Measurements from ENCODE around the gene SIT1.

Gene SIT1, protein sequence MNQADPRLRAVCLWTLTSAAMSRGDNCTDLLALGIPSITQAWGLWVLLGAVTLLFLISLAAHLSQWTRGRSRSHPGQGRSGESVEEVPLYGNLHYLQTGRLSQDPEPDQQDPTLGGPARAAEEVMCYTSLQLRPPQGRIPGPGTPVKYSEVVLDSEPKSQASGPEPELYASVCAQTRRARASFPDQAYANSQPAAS

DNA sequence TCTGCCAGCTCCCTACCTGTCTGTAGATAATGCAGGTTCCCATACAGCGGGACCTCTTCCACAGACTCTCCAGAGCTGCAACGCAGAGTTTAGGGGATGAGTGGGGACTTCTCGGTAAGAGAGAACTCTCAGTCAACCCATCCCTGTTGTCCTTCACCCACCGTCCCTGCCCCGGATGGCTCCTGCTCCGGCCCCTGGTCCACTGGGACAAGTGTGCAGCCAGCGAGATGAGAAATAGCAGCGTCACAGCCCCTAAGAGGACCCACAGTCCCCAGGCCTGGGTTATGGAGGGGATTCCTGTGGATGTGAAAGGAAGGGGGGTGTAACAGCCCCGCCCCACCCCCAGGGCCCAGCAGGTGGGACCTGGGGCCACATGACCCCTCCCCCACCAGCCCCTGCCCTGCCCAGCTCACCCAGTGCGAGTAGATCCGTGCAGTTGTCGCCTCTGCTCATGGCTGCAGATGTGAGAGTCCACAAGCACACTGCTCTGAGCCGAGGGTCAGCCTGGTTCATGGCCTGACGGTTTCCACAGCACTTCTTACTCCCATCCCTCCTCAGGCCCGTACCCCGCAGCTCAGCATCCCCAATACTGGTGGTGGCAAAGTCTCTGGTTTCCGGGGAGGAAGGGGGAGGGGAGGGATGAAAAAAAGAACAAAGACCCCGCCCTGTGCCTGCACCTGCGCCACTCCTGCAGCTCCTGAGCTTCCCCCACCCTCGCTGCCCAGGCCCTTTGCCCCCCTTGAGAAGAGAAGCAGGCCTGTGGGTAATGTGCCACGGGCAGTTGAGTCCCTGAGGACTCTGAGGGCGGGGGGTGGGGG lies at the start of gene SIT1:
Gene SIT1 (minus strand): TSS at position 591 of the 818 bp plus-strand sequence. CDS start 78 bp downstream, at position 513.
- DNase-seq (ENCODE audit: low read depth in 2 of 2) = no peak

DNA sequence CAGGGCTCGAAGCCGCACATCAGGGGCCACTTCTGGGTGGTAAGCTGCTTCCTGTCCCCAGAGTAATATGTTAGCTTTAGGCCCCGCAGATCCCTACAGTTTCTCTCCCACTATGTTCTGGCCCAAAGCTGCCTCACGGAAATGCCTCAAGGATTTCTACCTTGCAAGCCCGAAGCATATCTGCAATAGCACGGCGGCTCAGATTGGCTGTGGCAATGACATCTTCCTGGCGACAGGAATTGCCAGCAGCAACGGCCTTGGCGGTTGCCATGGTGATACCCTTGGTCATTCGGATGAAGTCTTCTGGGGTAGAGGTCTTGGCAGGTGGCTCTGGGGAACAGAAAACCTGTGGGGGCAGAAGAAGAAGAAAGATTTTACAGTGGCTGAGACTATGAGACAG lies 49.3 kb upstream of the SIT1 start:
- no peak for DNase-seq (ENCODE audit: low read depth in 2 of 2)

DNA sequence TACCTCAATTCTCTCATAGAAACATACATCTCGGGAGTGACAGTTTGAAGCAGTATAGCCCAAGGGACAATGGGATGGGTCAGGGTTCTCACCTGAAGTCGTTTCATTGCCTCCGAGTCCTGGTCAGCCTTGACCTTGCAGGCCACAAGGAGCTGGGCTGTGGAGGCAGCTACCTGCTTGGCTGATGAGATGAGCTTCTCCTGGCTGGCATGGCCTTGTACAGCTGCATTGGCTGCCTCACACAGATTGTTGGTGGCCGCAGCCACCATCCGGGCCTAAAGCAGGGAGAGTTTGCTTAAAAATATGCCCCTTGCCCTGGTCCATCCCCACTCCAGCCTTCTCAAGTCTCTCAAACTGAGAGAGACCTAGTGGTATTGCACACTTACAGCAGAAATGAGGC lies 47.5 kb upstream of the SIT1 start:
- no peak for DNase-seq (ENCODE audit: low read depth in 2 of 2)

DNA sequence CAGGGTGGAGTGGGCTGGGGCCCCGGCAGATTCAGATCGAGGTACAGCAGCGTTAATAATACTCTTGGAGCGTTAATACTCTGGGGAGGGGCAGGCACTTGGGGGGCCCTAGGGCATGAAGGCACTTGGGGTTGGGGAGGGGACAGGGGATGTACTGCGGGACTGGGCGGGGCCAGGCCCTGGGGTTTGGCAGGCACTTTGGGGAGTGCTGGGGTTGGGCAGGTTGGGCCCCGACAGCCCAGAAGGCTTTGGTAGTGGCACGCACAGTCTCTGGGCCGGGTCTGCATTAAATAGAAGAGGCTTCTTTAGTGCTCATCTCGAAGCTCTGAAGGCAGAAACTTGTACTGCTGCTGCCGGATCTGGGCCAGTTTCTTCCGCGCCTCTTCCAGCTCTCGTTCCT lies 46.8 kb upstream of the SIT1 start:
- DNase-seq (ENCODE audit: low read depth in 2 of 2) = no peak

DNA sequence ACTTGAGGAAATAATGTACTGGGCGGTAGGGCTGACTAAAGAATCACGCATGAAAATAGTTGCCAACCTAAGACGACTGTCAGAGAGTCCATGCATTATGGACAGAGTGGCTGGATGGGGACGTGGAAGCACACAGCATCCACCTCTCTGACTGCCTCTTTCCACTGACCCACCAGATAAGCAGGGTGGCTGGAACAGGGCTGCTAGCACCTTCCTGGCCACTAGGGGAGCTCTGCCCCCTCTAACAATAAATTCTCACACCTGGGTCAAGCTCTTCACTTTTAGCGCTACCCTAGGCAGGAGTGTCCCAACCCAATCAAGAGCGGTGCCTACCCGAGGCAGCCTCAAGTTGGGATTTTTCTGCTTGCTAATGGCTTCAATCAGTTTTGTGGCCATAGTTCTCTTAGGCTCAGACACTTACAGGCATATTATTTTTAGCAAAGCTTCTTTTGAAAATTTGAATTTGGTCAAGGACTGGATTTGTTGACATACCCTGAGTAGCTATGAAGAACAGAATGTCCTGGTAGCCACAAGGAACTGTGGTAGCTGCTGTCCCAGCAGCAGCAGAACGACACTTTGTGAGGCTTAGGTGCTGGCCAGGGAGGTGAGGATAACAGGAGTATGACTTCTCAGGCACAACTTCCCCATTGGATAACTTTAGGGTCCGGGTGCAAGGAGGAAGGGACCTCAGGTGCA lies 45.9 kb upstream of the SIT1 start:
- DNase-seq (ENCODE audit: low read depth in 2 of 2) = peak in 1 of 2 donors; percentile 37

DNA sequence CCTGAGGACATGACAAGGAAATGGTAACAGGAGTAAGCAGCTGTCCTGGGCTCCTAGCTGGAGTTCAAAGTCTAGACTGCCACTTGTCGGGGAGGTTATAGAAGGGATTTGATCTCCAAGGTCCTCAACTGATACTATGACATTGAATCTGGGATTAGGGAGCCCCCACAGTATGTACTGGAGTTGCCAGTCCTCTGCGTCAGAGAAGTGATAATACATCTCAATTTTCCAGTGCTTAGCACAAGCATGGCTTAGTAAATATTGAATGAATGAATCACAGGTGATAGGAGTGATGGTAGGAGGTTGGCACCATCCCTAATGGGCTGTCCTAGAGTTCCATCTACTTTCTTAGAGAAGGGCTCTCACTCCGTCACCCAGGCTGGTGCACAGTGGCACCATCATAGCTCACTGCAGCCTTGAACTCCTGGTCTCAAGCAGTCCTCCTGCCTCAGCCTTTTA lies 45.2 kb upstream of the SIT1 start:
- DNase-seq (ENCODE audit: low read depth in 2 of 2) = no peak

DNA sequence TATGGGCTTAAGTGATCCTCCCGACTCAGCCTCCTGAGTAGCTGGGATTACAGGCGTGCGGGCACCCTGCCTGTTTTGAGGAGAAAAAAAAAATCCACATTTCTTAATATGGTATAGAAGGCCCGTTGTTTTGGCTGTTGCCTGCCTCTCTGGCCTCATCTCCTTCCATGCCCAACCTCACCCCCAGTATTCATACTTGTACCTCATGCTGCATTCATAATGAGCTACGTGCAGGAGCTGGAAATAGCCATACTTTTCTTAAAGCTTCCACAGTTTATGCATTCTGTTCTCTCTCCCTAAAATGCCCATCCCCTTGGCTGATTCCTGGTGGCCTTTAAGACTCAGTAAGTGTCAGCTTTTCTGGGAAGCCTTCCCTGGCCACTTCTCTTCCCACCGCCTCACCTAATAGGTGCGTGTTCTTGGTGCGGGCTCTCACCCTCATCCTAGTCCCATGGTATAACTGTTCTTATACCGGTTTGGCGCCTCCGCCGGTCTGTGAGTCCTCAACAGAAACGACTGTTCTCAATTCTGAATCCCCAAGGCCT lies 41.1 kb upstream of the SIT1 start:
- DNase-seq (ENCODE audit: low read depth in 2 of 2) = no peak

DNA sequence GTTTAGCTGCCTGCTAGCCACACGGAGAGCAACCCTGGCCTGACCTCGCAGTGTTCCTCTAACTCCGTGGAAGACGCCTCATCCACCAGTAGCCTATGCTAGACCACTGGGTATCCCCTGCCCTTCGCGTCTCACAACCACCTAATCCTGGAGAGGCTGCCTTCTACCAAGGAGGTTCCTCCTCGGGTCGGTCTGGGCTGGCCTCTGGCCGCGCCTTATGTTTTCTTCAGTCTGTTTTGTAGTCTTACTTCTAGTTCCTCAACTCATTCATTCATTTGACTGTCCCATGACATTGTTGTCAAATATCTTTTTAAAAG lies 40.6 kb upstream of the SIT1 start:
- DNase-seq (ENCODE audit: low read depth in 2 of 2) = no peak

DNA sequence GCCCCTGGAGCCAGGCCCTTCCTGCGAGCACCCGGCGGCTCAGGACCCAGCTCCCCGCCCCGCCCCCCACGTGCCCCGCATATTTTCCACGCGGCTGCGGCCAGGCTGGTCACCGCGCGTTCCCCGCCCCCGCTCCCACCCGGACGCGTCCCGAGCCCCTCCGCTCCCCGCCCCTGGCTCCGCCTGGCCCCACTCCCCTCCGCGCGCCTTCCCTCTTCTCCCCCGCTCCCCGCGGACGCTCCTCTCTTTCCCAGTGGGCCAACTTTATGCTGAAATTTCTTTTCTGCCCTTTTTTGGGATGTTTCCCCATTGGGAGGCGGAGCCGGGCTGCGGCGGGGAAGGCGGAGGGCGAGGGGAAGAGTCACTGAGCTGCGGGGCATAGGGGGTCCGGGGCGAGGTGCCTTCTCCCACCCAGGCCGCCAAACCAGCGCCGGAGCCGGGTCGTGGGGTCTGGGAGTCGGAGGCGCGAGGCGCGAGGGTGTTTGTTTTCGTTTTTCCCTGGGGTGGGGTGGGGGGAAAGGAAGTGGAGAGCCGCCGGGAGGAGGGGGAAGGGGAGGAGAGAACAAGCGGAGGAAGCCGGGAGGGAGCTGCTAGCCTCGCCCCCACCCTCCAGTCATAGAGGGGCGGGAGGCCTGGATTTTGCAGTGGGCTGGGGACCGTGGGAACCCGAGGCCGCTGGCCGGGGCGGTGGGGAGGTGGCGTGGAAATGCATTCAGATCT lies 40.0 kb upstream of the SIT1 start:
- peak in 1 of 2 donors; percentile 20 for DNase-seq (ENCODE audit: low read depth in 2 of 2)

DNA sequence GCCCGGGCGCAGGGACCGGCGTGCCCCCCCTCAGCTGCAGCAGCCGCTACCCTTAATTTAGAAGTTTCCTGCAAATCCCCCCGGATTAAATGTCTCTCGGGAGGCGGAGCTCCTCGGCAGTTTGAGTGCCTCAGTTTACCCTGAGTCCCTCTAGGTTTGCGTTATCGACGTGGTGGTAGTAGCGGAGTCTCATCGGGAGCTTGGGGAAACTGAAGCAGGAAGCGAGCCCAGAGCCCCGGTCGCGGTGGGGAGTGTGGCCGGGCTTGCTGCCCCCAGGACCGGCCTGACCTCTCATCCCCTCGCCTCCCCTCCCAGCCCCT lies 39.5 kb upstream of the SIT1 start:
- no peak for DNase-seq (ENCODE audit: low read depth in 2 of 2)

DNA sequence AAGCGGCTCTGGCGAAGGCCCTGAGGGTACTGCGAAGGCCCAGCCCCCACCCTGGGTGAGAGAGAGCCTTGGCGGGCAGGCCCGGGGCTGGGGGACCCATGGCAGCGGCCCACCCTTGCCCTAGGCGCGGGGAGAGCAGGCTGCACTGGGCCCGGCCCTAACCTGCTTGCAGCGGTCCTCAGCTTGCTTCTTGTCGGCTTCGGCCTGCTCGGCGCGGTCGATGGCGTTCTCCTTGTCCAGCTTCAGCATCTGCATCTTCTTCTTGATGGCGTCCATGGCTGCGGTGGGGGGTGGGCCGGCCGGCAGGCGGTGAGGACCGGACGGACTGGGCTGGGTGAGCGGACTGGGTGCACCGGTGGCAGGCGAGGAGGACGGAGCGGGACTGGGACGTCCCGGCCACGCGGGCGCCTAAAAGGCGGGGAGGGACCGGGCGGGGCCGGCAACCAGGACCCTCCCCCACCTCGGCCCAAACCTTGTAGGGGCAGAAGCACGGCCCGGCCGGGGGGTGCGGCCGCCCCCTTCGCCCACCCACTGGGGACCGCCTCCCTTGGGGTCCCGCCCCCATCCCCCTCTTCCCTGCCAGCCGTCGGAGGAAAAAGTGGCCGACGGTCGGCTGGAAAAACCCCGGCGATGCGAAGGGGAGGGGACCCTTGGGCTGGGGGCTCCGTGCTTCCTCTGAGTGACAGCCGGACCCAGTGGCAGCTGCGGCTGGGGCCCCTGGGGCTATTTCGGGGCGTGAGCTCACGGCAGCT lies 39.0 kb upstream of the SIT1 start, which contains the start of gene TPM2:
Gene TPM2 (minus strand): TSS at position 384 of the 752 bp plus-strand sequence. CDS start 108 bp downstream, at position 276.
- no peak for DNase-seq (ENCODE audit: low read depth in 2 of 2)

DNA sequence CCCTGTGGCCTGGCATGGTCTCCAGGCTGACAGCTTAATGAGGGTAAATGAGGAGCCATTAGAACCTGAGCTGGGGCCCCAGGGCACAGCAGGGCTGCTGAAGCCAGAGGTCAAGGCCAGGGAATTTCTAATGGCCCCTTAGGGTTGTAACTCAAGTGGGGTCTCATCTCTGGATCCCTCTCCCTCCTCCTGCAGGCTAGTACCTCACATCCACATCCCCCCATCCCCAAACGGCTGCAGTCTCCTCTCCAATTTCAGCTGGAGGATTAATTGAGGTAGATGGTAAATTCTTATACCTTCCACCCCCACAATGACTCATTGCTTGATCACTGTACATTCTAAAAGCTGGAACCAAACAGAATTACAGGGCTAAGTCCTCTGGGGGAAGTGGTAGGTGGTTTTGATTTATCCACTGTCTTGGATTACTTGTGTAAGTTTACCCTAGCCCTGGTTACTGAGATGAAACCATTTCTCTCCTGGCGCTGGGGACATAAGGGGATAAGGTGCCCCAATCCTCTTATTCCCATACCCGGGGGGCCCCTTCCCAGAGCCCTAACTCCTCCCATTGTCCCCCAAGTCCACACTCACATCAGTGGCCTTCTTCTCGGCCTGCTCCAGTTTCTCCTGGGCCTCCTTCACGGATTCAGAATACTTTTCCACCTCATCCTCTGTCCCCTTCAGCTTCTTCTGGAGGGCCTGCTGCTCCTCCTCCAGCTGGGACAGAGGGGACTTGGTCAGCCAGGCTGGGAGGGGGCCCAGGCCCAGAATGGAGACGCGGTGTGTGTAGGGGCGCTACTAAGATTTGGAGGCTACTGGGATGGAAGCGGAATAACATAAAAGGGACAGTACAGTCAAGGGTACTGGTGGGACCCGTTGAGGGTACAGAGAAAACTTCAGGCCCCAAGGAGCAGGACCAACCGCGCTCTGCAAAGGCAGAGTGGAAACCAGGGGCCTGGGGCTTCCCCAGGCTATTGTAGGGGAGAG lies 38.1 kb upstream of the SIT1 start:
- no peak for DNase-seq (ENCODE audit: low read depth in 2 of 2)

DNA sequence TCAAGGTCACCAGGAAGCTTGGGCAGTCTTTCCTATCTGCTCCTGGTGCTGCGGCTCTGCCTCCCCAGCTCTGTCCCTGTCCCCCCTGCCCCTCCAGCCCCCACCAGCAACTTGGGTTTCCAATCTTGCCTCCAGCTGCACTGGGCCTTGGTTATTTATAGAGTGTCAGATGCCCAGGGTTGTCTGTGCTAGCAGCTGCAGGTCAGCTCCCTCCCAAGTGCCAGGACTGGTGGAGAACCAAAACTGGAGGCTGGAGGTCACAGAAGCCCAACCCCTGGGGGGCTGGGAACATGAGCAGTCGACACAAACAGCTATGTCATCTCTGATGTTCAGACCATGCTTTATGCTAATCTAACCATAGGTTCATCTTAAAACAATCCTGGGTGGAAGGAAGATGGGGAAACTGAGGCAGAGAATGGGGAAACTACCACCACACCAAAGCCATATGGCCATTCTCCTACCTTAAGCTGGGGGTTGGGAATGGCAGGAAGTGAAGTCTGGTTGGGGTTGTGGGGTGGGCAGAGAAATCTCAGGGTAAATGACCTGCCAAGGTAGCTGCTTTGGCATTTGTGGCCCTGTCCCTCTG lies 37.3 kb upstream of the SIT1 start:
- DNase-seq (ENCODE audit: low read depth in 2 of 2) = no peak

DNA sequence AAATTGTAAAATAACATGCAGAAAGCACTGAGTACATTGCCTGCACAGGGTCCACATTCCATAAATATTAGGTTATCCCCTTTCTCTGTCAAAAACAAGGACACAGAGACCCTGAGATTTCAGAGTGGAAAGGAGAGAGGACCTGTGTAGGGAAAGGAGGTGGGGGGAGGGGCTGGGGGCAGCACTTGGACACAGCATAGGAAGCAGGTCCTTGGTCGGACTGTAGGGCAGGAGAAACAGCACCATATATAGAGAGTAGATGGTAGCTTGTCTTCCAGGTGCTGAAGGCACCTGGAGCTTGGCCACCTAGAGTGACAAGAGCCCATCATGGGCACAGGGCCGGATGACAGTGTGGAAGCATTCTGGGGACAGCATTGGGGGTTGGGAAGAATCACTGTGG lies 36.6 kb upstream of the SIT1 start:
- no peak for DNase-seq (ENCODE audit: low read depth in 2 of 2)

DNA sequence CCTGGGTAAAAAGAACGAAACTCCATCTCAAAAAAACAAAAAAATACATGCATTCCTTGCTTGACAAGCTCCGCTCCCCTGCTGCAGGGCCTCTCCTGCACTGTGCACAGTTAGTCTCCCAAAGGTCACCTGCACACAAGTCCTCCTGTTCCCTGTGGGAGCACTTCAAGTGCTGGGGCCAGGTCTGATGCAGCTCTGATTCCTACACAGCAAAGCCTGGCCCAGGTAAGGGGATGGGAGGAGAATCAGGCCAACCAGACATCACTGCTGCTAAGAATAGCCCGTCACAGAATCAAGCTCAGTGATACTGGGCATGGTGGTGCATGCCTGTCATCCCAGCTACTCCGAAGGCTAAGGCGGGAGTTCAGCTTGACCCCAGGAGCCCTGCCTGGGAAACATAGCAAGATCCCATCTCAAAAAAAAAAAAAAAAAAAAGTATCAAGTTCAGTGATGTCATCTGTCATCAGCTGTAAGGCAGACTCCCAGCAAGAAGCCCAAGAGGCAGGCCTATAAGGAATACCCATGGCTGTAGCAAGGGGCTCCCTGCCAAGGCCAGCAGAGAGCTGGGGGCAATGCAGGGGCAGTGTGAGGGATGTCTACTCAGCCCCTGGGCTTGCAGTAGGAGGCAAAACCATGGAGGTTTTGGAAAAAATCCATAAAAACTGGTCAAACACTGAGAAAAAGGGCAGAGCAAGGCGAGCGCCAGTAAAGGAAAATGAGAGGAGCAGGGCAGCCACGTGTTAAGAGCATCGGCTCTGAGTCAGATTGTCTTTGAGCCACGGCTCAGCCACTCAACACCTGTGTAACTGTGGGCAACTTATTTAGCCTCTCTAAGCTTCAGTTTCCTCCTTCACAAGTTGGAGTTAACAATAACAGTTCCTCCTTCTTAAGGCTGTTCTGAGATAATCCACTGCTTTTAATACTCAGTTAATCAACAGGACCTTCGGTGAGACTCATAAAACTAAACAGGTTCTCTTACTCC lies 35.8 kb upstream of the SIT1 start:
- no peak for DNase-seq (ENCODE audit: low read depth in 2 of 2)

DNA sequence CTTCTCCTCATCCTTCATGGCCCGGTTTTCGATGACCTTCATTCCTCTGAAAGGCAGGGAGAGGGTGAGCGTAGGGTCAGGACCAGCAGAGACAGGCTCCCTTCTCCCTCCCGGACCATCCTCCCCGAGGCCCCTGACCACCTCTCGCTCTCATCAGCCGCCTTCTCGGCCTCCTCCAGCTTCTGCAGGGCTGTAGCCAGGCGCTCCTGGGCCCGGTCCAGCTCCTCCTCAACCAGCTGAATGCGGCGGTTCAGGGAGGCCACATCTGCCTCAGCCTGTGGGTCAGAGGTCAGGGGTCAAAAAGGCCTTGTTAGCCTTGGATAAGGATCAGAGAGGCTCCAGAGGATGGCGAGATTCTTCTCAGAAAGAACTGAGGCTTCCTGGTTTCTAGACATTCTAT lies 34.8 kb upstream of the SIT1 start:
- DNase-seq (ENCODE audit: low read depth in 2 of 2) = no peak

DNA sequence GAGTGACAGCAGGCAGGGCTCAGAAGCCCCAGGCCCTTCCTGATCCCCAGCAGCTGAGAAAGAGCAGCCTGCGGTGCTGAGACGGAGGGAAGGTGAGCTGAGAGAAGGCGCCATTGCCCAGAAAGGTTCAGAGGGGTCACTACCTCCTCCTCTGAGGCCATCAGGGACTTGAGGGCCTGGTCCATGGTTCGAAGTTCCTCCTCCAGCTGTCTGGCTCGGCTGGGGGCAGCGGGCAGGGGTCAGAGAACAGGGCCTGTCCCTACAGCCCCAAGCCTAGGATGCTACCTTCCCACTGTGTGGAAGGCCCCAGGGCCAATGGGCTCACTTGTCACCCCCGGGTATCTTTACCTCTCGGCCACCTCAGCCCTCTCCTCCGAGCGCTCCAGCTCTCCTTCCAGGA lies 34.2 kb upstream of the SIT1 start:
- DNase-seq (ENCODE audit: low read depth in 2 of 2) = no peak

DNA sequence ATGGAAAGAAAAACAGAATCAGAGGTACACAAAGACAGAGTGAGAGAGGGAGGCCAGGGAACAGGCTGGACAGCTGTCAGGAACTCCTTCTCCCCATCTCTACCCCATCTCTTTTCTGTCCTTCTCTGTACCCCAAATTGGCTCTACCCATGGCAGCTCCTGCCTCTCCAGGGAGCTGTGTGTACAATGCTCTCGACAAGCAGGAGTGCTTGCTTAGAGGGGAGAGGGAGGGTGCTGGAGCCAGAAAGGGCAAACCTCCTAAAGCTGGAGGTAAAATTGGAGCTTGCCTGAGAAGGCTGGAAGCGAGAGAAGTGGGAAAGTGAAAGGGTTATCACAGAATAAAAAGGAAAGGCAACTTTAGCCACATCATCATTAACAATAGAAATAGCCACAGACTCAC lies 32.6 kb upstream of the SIT1 start:
- no peak for DNase-seq (ENCODE audit: low read depth in 2 of 2)
